Activated CD4-positive, alpha-beta T cell treated with anti-CD3 and anti-CD28 coated beads for 24 hours (primary cell): ENCODE data around the gene ALDOB.
"Not testable (repeated sequence)": the region's sequence is repeated elsewhere in the genome, so short reads cannot be mapped to it uniquely, and the experiment has no call there.

Source experiments
- DNase-seq, 2 donors: peaks; one replicate each; pipeline ENCODE4 v3.0.0-alpha.2; 2020; ENCODE audit warnings: low read depth in 2 of 2

The ALDOB gene

GRCh38 chr9:101384873-101385536 lies 50.6 kb downstream of the ALDOB start, which contains the start of gene BAAT:
Gene BAAT (minus strand): TSS chr9:101385006. CDS start chr9:101371404, 13,602 bp downstream.
- DNase-seq: not testable (repeated sequence)

- no peak for DNase-seq
Measured at GRCh38 chr9:101383361-101383760, 52.2 kb downstream of the ALDOB start.

GRCh38 chr9:101381833-101382342 lies 53.7 kb downstream of the ALDOB start:
- no peak for DNase-seq

DNA sequence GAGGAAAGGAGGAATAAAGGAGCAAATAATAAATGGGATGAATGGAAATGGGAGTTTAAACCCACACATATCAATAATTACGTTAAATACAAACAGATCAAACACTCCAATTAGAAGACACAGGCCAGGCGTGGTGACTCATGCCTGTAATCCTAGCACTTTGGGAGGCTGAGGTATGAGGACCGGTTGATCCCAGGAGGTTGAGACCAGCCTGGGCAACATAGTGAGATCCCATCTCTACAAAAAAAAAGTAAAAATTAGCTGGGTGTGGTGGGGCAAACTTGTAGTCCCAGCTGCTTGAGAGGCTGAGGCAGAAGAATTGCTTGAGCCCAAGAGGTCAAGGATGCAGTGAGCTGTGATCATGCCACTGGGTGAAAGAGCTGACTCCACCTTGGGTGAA lies 54.5 kb downstream of the ALDOB start:
- DNase-seq: no peak

- no peak for DNase-seq
Measured at GRCh38 chr9:101380295-101380694, 55.3 kb downstream of the ALDOB start.

DNA sequence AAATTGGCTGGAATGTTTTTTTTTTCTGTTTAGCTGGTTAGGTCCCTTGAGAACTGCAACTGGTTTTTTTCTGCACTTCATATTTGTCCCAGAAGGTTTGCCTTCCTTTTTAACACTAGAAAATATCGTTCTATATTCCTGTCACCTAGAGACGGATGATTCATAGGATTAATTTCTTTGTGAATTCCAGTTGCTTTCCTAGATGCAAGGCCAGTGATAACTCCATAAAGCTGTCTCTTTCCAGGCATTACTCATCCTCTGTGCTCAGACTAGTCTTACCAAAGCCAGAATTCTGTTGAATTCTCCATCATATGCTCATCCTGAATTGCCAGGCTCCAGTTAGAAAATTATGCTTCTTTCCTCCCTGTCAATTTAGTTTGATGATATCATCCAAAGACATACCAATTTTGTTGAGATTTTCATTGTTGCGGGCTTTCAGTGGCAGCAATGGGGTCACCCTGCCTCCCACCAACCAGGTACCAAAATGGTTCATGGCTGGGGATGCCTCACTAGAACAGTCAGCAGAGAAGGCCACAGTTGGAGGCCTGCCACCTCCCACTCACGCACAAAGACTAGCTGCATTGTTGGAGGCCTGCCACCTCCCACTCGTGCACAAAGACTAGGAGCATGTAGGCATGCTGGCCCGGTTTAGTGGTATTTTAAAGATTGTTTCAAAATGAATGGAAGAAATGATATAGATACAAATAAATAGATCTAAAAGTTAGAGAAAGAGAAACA lies 59.3 kb downstream of the ALDOB start:
- no peak for DNase-seq

- no peak for DNase-seq
Measured at GRCh38 chr9:101375546-101375945, 60.0 kb downstream of the ALDOB start.

DNA sequence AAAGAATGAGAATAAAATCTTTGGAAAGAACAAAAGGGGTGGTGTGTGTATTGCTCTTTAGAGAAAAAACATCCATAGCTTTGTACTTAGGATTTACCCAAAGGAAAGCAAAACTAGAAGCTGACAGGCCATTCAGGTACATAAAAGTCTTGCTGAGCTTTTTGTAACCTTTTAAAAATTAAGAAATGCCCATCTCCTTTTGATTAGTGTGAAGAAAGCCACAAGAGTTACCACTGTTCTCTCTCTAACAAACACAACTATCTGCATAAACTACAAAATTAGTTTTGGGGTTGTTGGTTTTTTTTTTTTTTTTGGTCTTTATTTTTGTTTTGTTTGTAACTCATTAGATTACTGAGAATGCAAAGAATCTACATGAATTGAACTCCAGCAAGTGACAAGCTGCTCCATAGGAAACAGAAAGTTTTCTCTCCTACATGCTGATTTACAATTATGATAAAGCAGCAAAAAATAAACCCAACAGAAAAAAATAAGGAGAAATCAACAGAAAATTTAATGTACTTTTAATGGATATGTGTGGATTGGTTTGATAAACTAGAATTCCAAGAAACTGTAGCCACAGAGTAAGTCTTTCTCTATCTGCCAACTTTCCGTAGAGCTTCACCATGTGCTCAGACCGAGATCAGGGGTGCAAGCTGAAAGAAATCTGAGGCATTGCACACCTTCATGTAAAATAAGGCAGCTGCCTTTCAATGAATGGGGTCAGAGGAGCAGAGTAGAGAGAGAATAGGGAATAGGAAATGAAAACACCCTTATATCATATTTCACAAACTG lies 63.1 kb downstream of the ALDOB start:
- DNase-seq: no peak

DNA sequence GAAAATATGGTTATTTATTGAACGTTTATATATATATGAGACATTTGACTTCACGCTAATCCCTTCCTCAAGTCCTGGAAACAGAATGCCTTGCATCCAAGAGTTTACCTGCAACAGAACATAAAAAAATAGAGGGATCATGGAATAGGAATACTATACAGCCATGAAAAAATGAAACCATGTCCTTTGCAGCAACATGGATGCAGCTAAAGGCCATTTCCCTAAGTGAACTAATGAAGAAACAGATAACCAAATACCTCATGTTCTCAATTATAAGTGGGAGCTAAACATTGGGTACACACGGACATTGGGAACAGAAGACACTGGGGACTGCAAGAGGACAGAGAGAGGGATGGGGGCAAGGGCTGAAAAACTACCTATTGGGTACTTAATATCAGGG lies 63.8 kb downstream of the ALDOB start:
- no peak for DNase-seq
